Memory B cell (primary cell): ENCODE data around the gene NHS.

Source experiments
- ATAC-seq: fragments of 150-1000 bp; cut with Tn5 transposase; 2 replicates; pipeline ENCODE4 v1.10.0; 2021; ENCODE audit warnings: low read depth, mild to moderate bottlenecking, moderate library complexity
- DNase-seq, 2 donors: peaks; one replicate each; pipeline ENCODE4 v3.0.0; 2022; ENCODE audit warnings: low spot score in 2 of 2
- H3K27ac Mint-ChIP-seq: one replicate; pipeline ENCODE4 v1.8.0; 2022; ENCODE audit warnings: mild to moderate bottlenecking, moderate library complexity, mixed read lengths
- H3K27me3 Mint-ChIP-seq: one replicate; pipeline ENCODE4 v1.8.0; 2022; ENCODE audit warnings: mixed read lengths
- H3K36me3 Mint-ChIP-seq: one replicate; pipeline ENCODE4 v1.8.0; 2022; ENCODE audit warnings: mild to moderate bottlenecking, mixed read lengths
- H3K4me1 Mint-ChIP-seq: one replicate; pipeline ENCODE4 v1.8.0; 2022; ENCODE audit warnings: mixed read lengths
- H3K4me3 Mint-ChIP-seq: one replicate; pipeline ENCODE4 v1.8.0; 2022; ENCODE audit warnings: mild to moderate bottlenecking, moderate library complexity, mixed read lengths
- H3K9me3 Mint-ChIP-seq: one replicate; pipeline ENCODE4 v1.8.0; 2022; ENCODE audit warnings: mixed read lengths

The NHS gene

GRCh38 chrX:17679261-17679660, 304.3 kb downstream of the NHS start:
- Mint-ChIP-seq H3K36me3 (no peaks in the 10 kb centered on the region), H3K9me3 (no peaks in the 10 kb centered on the region), H3K4me1 (no peaks in the 10 kb centered on the region), H3K27me3 (no peaks in the 10 kb centered on the region), H3K4me3 (no peak overlapping the region), H3K27ac (no peak overlapping the region)
- ATAC-seq (no peak), DNase-seq (no peak)

GRCh38 chrX:17679820-17680219, 304.8 kb downstream of the NHS start:
- H3K9me3 Mint-ChIP-seq = no peaks in the 10 kb centered on the region
- no peak overlapping the region for H3K4me3 Mint-ChIP-seq
- no peaks in the 10 kb centered on the region for H3K4me1 Mint-ChIP-seq
- no peak for DNase-seq
- H3K27ac Mint-ChIP-seq = no peak overlapping the region
- no peaks in the 10 kb centered on the region for H3K27me3 Mint-ChIP-seq
- ATAC-seq = no peak
- H3K36me3 Mint-ChIP-seq = no peaks in the 10 kb centered on the region

- DNase-seq (no peak), ATAC-seq (no peak)
- no peaks in the 10 kb centered on the region for H3K4me1 Mint-ChIP-seq
- no peak overlapping the region for H3K27ac Mint-ChIP-seq
- no peaks in the 10 kb centered on the region for H3K27me3 Mint-ChIP-seq
- no peak overlapping the region for H3K4me3 Mint-ChIP-seq
- H3K9me3 Mint-ChIP-seq = no peaks in the 10 kb centered on the region
- H3K36me3 Mint-ChIP-seq = no peaks in the 10 kb centered on the region
Observed at GRCh38 chrX:17680732-17681413, 305.9 kb downstream of the NHS start.

- Mint-ChIP-seq H3K27me3 (peaks cover 2% of the 10 kb centered on the region), H3K36me3 (no peaks in the 10 kb centered on the region), H3K9me3 (no peaks in the 10 kb centered on the region), H3K4me3 (no peak overlapping the region), H3K27ac (no peak overlapping the region), H3K4me1 (no peaks in the 10 kb centered on the region)
- ATAC-seq (no peak), DNase-seq (no peak)
Observed at GRCh38 chrX:17682259-17682658, 307.3 kb downstream of the NHS start.

GRCh38 chrX:17685026-17685425, 310.0 kb downstream of the NHS start:
- Mint-ChIP-seq H3K27me3 (peaks cover 2% of the 10 kb centered on the region), H3K27ac (no peak overlapping the region), H3K36me3 (no peaks in the 10 kb centered on the region), H3K4me3 (no peak overlapping the region), H3K4me1 (no peaks in the 10 kb centered on the region), H3K9me3 (no peaks in the 10 kb centered on the region)
- DNase-seq = no peak
- ATAC-seq = no peak

- Mint-ChIP-seq H3K27ac (no peak overlapping the region), H3K4me3 (no peak overlapping the region), H3K27me3 (peaks cover 4% of the 10 kb centered on the region), H3K9me3 (no peaks in the 10 kb centered on the region), H3K36me3 (no peaks in the 10 kb centered on the region), H3K4me1 (no peaks in the 10 kb centered on the region)
- no peak for DNase-seq
- no peak for ATAC-seq
Observed at GRCh38 chrX:17687648-17688047, 312.6 kb downstream of the NHS start.

- Mint-ChIP-seq H3K27ac (no peak overlapping the region), H3K4me3 (no peak overlapping the region), H3K27me3 (peaks cover 4% of the 10 kb centered on the region), H3K9me3 (no peaks in the 10 kb centered on the region), H3K4me1 (no peaks in the 10 kb centered on the region), H3K36me3 (no peaks in the 10 kb centered on the region)
- peak in 1 of 2 donors; percentile 0 for DNase-seq
- ATAC-seq = no peak
Observed at GRCh38 chrX:17689971-17690409, 315.0 kb downstream of the NHS start.

- H3K4me1 Mint-ChIP-seq = no peaks in the 10 kb centered on the region
- no peak for ATAC-seq
- no peak overlapping the region for H3K4me3 Mint-ChIP-seq
- peaks cover 4% of the 10 kb centered on the region for H3K27me3 Mint-ChIP-seq
- H3K9me3 Mint-ChIP-seq = no peaks in the 10 kb centered on the region
- H3K27ac Mint-ChIP-seq = no peak overlapping the region
- DNase-seq = no peak
- no peaks in the 10 kb centered on the region for H3K36me3 Mint-ChIP-seq
Observed at GRCh38 chrX:17692709-17693346, 317.8 kb downstream of the NHS start.

GRCh38 chrX:17697191-17697590, 322.2 kb downstream of the NHS start:
- DNase-seq (no peak), ATAC-seq (no peak)
- Mint-ChIP-seq H3K27me3 (peaks cover 2% of the 10 kb centered on the region), H3K27ac (no peak overlapping the region), H3K4me3 (no peak overlapping the region), H3K9me3 (no peaks in the 10 kb centered on the region), H3K36me3 (no peaks in the 10 kb centered on the region), H3K4me1 (no peaks in the 10 kb centered on the region)

GRCh38 chrX:17700976-17701375, 326.0 kb downstream of the NHS start:
- DNase-seq (no peak), ATAC-seq (no peak)
- H3K4me1 Mint-ChIP-seq = no peaks in the 10 kb centered on the region
- peaks cover 2% of the 10 kb centered on the region for H3K27me3 Mint-ChIP-seq
- no peaks in the 10 kb centered on the region for H3K36me3 Mint-ChIP-seq
- H3K27ac Mint-ChIP-seq = no peak overlapping the region
- H3K9me3 Mint-ChIP-seq = no peaks in the 10 kb centered on the region
- no peak overlapping the region for H3K4me3 Mint-ChIP-seq

- DNase-seq (no peak), ATAC-seq (no peak)
- Mint-ChIP-seq H3K4me3 (no peak overlapping the region), H3K27ac (no peak overlapping the region), H3K4me1 (no peaks in the 10 kb centered on the region), H3K9me3 (no peaks in the 10 kb centered on the region), H3K27me3 (no peaks in the 10 kb centered on the region), H3K36me3 (no peaks in the 10 kb centered on the region)
Observed at GRCh38 chrX:17703201-17703600, 328.2 kb downstream of the NHS start.

- ATAC-seq (no peak), DNase-seq (no peak)
- Mint-ChIP-seq H3K36me3 (no peaks in the 10 kb centered on the region), H3K4me1 (no peaks in the 10 kb centered on the region), H3K27ac (no peak overlapping the region), H3K27me3 (peaks cover 2% of the 10 kb centered on the region), H3K9me3 (no peaks in the 10 kb centered on the region), H3K4me3 (no peak overlapping the region)
Observed at GRCh38 chrX:17705211-17705610, 330.2 kb downstream of the NHS start.

GRCh38 chrX:17706676-17707075, 331.7 kb downstream of the NHS start:
- Mint-ChIP-seq H3K9me3 (no peaks in the 10 kb centered on the region), H3K27ac (no peak overlapping the region), H3K4me1 (no peaks in the 10 kb centered on the region), H3K4me3 (no peak overlapping the region), H3K36me3 (no peaks in the 10 kb centered on the region), H3K27me3 (peaks cover 2% of the 10 kb centered on the region)
- DNase-seq = no peak
- ATAC-seq = no peak

GRCh38 chrX:17707731-17708130, 332.7 kb downstream of the NHS start:
- DNase-seq (no peak), ATAC-seq (no peak)
- no peak overlapping the region for H3K4me3 Mint-ChIP-seq
- H3K27me3 Mint-ChIP-seq = peaks cover 2% of the 10 kb centered on the region
- H3K36me3 Mint-ChIP-seq = no peaks in the 10 kb centered on the region
- H3K27ac Mint-ChIP-seq = no peak overlapping the region
- no peaks in the 10 kb centered on the region for H3K4me1 Mint-ChIP-seq
- no peaks in the 10 kb centered on the region for H3K9me3 Mint-ChIP-seq

- Mint-ChIP-seq H3K36me3 (no peaks in the 10 kb centered on the region), H3K4me1 (no peaks in the 10 kb centered on the region), H3K4me3 (no peak overlapping the region), H3K9me3 (no peaks in the 10 kb centered on the region), H3K27me3 (peaks cover 2% of the 10 kb centered on the region), H3K27ac (no peak overlapping the region)
- no peak for ATAC-seq
- no peak for DNase-seq
Observed at GRCh38 chrX:17710871-17711301, 335.9 kb downstream of the NHS start.
